IMR-90 (cell line): Measurements from ENCODE around the gene GSTA1. TPM values are rescaled to one million over a fixed set of nuclear protein-coding genes. Genes with fewer than 3 reads are reported as not detected.
"Not testable (repeated sequence)": the region's sequence is repeated elsewhere in the genome, so short reads cannot be mapped to it uniquely, and the experiment has no call there.

Source experiments
- ATAC-seq: fragments of 200-7000 bp; cut with Tn5 transposase; 2 replicates; pipeline ENCODE4 v1.9.1; 2020; ENCODE audit warnings: low read depth, mild to moderate bottlenecking, moderate library complexity
- BruUV-seq: library from RNA; stranded (reverse); fragments of 400-500 nt; replicated peaks from 2 replicates; lab custom pipeline; 2021; lab: Mats Ljungman, UMichigan
- CTCF ChIA-PET: fragments of 300-600 bp; formaldehyde crosslinking; extraction: SDS; loops from one replicate; lab custom pipeline; 2021; ENCODE audit warnings: antibody characterized with exemption; lab: Yijun Ruan, JAX
- POLR2A ChIA-PET: fragments of 300-600 bp; sonication (Branson Sonifier 250); formaldehyde crosslinking; loops from one replicate; lab custom pipeline; 2022; ENCODE audit warnings: antibody characterized with exemption; ENCODE audit not compliant: unreplicated experiment; lab: Charles Lee
- DNase-seq: peaks from one replicate; pipeline ENCODE4 v3.0.0; 2013
- H2AFZ ChIP-seq: replicated peaks from 2 replicates; pipeline ENCODE3; 2013; ENCODE audit warnings: low read length, mild to moderate bottlenecking; ENCODE audit not compliant: poor library complexity
- H2AK5ac ChIP-seq: 2 replicates; pipeline ENCODE4 v1.6.1; 2013; ENCODE audit warnings: low read depth, low read length, inconsistent platforms
- H2AK9ac ChIP-seq: replicated peaks from 2 replicates; pipeline ENCODE3; 2013; ENCODE audit warnings: mild to moderate bottlenecking, low read depth, low read length, moderate library complexity; ENCODE audit not compliant: poor library complexity
- H2BK120ac ChIP-seq: 2 replicates; pipeline ENCODE4 v1.6.1; 2013; ENCODE audit warnings: low read depth, low read length, inconsistent platforms
- H2BK15ac ChIP-seq: 3 replicates; pipeline ENCODE4 v1.6.1; 2013; ENCODE audit warnings: low read depth, low read length, inconsistent platforms
- H2BK20ac ChIP-seq: 2 replicates; pipeline ENCODE4 v1.6.1; 2013; ENCODE audit warnings: low read depth, mild to moderate bottlenecking, inconsistent platforms, low read length, moderate library complexity
- H2BK5ac ChIP-seq: 2 replicates; pipeline ENCODE4 v1.6.1; 2013; ENCODE audit warnings: mild to moderate bottlenecking, low read depth, low read length, inconsistent platforms; ENCODE audit not compliant: poor library complexity, severe bottlenecking
- H3K14ac ChIP-seq: replicated peaks from 2 replicates; pipeline ENCODE4 v1.6.1; 2013; ENCODE audit warnings: low read depth, low read length, inconsistent platforms
- H3K18ac ChIP-seq: 2 replicates; pipeline ENCODE4 v1.6.1; 2013; ENCODE audit warnings: low read depth, low read length, control low read depth
- H3K23ac ChIP-seq: 2 replicates; pipeline ENCODE4 v1.6.1; 2013; ENCODE audit warnings: low read depth, low read length, inconsistent platforms
- H3K27ac ChIP-seq: 2 replicates; pipeline ENCODE4 v1.5.1; 2013; ENCODE audit warnings: mild to moderate bottlenecking, control low read depth, low read length; ENCODE audit not compliant: insufficient read depth
- H3K27me3 ChIP-seq: 2 replicates; pipeline ENCODE4 v1.6.1; 2013; ENCODE audit warnings: low read length; ENCODE audit not compliant: control insufficient read depth, insufficient read depth
- H3K36me3 ChIP-seq: 2 replicates; pipeline ENCODE4 v1.6.1; 2013; ENCODE audit warnings: low read length, mixed read lengths; ENCODE audit not compliant: control insufficient read depth, insufficient read depth
- H3K4ac ChIP-seq: 2 replicates; pipeline ENCODE4 v1.6.1; 2013; ENCODE audit warnings: low read depth, low read length, inconsistent platforms
- H3K4me1 ChIP-seq: 2 replicates; pipeline ENCODE4 v1.6.1; 2013; ENCODE audit warnings: low read length, mixed read lengths; ENCODE audit not compliant: control insufficient read depth, insufficient read depth
- H3K4me2 ChIP-seq: 2 replicates; pipeline ENCODE4 v1.6.1; 2013; ENCODE audit warnings: low read depth, mild to moderate bottlenecking, control low read depth, low read length, moderate library complexity
- H3K4me3 ChIP-seq: 2 replicates; pipeline ENCODE4 v1.5.1; 2013; ENCODE audit warnings: low read depth, mild to moderate bottlenecking, control low read depth, low read length, moderate library complexity; ENCODE audit not compliant: insufficient read depth
- H3K56ac ChIP-seq: 2 replicates; pipeline ENCODE4 v1.6.1; 2013; ENCODE audit warnings: low read length, inconsistent platforms; ENCODE audit not compliant: insufficient read depth; ENCODE audit errors: extremely low read depth
- H3K79me1 ChIP-seq, 2 experiments: 2 replicates each; pipeline ENCODE4 v1.6.1; 2013; ENCODE audit warnings: low read length in 2 of 2, inconsistent platforms in 1 of 2, low read depth in 1 of 2
- H3K9ac ChIP-seq: 2 replicates; pipeline ENCODE4 v1.6.1; 2013; ENCODE audit warnings: low read depth, low read length, control low read depth
- H3K9me1 ChIP-seq: 2 replicates; pipeline ENCODE4 v1.6.1; 2013; ENCODE audit warnings: low read length, inconsistent platforms; ENCODE audit not compliant: insufficient read depth
- H3K9me3 ChIP-seq: 2 replicates; pipeline ENCODE4 v1.6.1; 2013; ENCODE audit warnings: low read length; ENCODE audit not compliant: control insufficient read depth, insufficient read depth
- H4K20me1 ChIP-seq: 2 replicates; pipeline ENCODE4 v1.6.1; 2013; ENCODE audit warnings: low read length, inconsistent platforms; ENCODE audit not compliant: insufficient read depth
- H4K5ac ChIP-seq: 2 replicates; pipeline ENCODE4 v1.6.1; 2013; ENCODE audit warnings: mild to moderate bottlenecking, low read depth, low read length, control low read depth
- H4K8ac ChIP-seq, 2 experiments: 2 replicates each; pipeline ENCODE4 v1.6.1; 2013; ENCODE audit warnings: low read depth in 2 of 2, low read length in 2 of 2, control low read depth in 1 of 2, inconsistent platforms in 1 of 2
- H4K91ac ChIP-seq: 2 replicates; pipeline ENCODE4 v1.6.1; 2013; ENCODE audit warnings: low read depth, low read length, inconsistent platforms; ENCODE audit not compliant: insufficient read depth
- CHD1 ChIP-seq: IDR thresholded peaks from 2 replicates; pipeline ENCODE4 v1.6.1; 2012; ENCODE audit warnings: low read depth, low read length, improper control_type of control experiment
- FOS ChIP-seq: fragments of 150-350 bp; IDR thresholded peaks from 2 replicates; pipeline ENCODE4 v1.6.1; 2016; ENCODE audit warnings: low read depth, low read length
- MAFK ChIP-seq: IDR thresholded peaks from 2 replicates; pipeline ENCODE4 v1.6.1; 2012; ENCODE audit warnings: low read depth, low read length, improper control_type of control experiment
- SMC3 ChIP-seq: fragments of 150-350 bp; IDR thresholded peaks from 2 replicates; pipeline ENCODE4 v1.6.1; 2016; ENCODE audit warnings: low read depth, mild to moderate bottlenecking, antibody characterized with exemption, low read length, moderate library complexity
- WGBS, 2 experiments: methylation state at CpG; one replicate each; pipeline versions ENCODE4 v1.1.5 to v1.1.7; 2013; ENCODE audit warnings: missing lambda C conversion rate in 2 of 2; ENCODE audit not compliant: insufficient read length in 1 of 2; ENCODE audit errors: extremely low coverage in 2 of 2; 5-methylcytosine and 5-hydroxymethylcytosine counted together
- dilution Hi-C: fragments of 300-500 bp; cut with HindIII; formaldehyde crosslinking; loops from one replicate; pipeline ENCODE4 v1.14.3; 2018; ENCODE audit warnings: low sequenced_read_pairs; ENCODE audit not compliant: unreplicated experiment
- in situ Hi-C: fragments of 300-500 bp; cut with MboI; formaldehyde crosslinking; loops from 3 replicates; pipeline ENCODE4 v1.14.3; 2019; ENCODE audit warnings: low sequenced_read_pairs, inconsistent platforms, mixed read lengths
- intact Hi-C: fragments of 100-400 bp; cut with micrococcal nuclease; formaldehyde crosslinking; loops from 2 replicates; pipeline ENCODE4 v1.10.0; 2022
- polyA plus RNA-seq, 3 experiments: library from polyadenylated mRNA; depleted of rRNA; stranded (reverse); fragments of >200 nt; gene quantifications; 2 replicates each; pipeline ENCODE4 v1.2.3, GENCODE V29; 2012; ENCODE audit warnings: low replicate concordance in 1 of 3
- total RNA-seq: library from RNA; depleted of rRNA; stranded (reverse); fragments of >200 nt; gene quantifications from 2 replicates; pipeline ENCODE4 v1.2.3, GENCODE V29; 2012
- TF ChIP-seq, protein P1 (sequence below): fragments of 150-350 bp; IDR thresholded peaks from 2 replicates; pipeline ENCODE4 v1.6.1; 2016; ENCODE audit warnings: low read depth, mild to moderate bottlenecking, low read length, moderate library complexity, borderline replicate concordance

The GSTA1 gene
- total and polyA plus RNA-seq, 2 of the 4 experiments (the other 2 are of a cell fraction): 0.18 to 0.31 TPM

DNA sequence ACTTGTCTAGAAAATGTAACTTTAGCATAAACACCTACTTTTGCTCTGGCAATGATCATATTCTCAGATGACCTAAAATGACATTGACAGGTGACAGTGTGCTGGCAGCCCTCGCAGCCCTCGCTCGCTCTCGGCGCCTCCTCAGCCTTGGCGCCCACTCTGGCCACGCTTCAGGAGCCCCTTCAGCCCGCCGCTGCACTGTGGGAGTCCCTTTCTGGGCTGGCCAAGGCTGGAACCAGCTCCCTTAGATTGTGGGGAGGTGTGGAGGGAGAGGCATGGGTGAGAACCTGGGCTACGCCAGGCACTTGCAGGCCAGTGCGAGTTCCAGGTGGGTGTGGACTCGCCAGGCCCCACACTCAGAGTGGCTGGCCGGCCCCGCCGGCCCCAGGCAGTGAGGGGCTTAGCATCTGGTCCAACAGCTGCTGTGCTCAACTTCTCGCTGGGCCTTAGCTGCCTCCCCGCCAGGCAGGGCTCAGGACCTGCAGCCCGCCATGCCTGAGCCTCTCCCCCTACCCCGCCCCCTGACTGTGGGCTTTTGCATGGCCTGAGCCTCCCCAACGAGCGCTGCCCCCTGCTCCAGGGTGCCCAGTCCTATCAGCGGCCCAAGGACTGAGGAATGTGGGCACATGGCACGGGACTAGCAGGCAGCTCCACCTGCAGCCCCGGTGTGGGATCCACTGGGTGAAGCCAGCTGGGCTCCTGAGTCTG lies 17.2 kb downstream of the GSTA1 start:
- Histone ChIP-seq H3K27me3 (no peaks in the 10 kb centered on the region), H3K18ac (no peak overlapping the region), H2BK5ac (no peak overlapping the region), H3K4ac (no peak overlapping the region), H4K8ac (no peak overlapping the region), H2BK120ac (no peak overlapping the region), H3K4me2 (no peak overlapping the region), H3K4me1 (peaks cover 9% of the 10 kb centered on the region), H4K20me1 (no peaks in the 10 kb centered on the region), H4K91ac (no peak overlapping the region), H3K23ac (no peak overlapping the region), H3K4me3 (no peak overlapping the region), H3K14ac (no peak overlapping the region), H3K27ac (no peak overlapping the region), H3K9me1 (peaks cover 8% of the 10 kb centered on the region), H2BK15ac (no peak overlapping the region), H3K9me3 (no peaks in the 10 kb centered on the region), H3K36me3 (no peaks in the 10 kb centered on the region), H2BK20ac (no peak overlapping the region), H3K56ac (no peak overlapping the region), H4K5ac (no peak overlapping the region), H3K79me1 (no peaks in the 10 kb centered on the region), H2AK9ac (no peak overlapping the region), H3K9ac (no peak overlapping the region), H2AK5ac (no peak overlapping the region), H2AFZ (no peak overlapping the region)
- POLR2A ChIA-PET: no interaction called here
- CTCF ChIA-PET: no interaction called here
- WGBS, 2 experiments: 89% methylated on average over 3 of the region's 24 CpGs; no CpG with 5 or more reads in 1 of the 2 experiments
- in situ Hi-C loops: loop anchor here (5.0 kb wide), 1 partner anchor 41 kb away; no protein-coding TSS in a partner anchor
- intact Hi-C loops: loop anchor here (1.0 kb wide), 1 partner anchor 40 kb away; no protein-coding TSS in a partner anchor
- dilution Hi-C loops: no loop called here
- TF ChIP-seq MAFK: no peak
- no peak for TF ChIP-seq FOS
- TF ChIP-seq SMC3: no peak
- TF ChIP-seq, protein P1, sequence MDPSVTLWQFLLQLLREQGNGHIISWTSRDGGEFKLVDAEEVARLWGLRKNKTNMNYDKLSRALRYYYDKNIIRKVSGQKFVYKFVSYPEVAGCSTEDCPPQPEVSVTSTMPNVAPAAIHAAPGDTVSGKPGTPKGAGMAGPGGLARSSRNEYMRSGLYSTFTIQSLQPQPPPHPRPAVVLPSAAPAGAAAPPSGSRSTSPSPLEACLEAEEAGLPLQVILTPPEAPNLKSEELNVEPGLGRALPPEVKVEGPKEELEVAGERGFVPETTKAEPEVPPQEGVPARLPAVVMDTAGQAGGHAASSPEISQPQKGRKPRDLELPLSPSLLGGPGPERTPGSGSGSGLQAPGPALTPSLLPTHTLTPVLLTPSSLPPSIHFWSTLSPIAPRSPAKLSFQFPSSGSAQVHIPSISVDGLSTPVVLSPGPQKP: no peak
- no peak for TF ChIP-seq CHD1
- ATAC-seq (no peak), DNase-seq (no peak)
- no TSS peak for BruUV-seq

GRCh38 chr6:52782696-52783274 lies 20.8 kb downstream of the GSTA1 start:
- dilution Hi-C loops, H3K9ac ChIP-seq: not testable (repeated sequence)

More at GRCh38 chr6:52782696-52783274, 20.8 kb downstream of the GSTA1 start:
- H3K4me1 ChIP-seq, BruUV-seq, H4K91ac ChIP-seq, H3K56ac ChIP-seq, in situ Hi-C loops, H2BK120ac ChIP-seq, intact Hi-C loops, H3K23ac ChIP-seq, H3K79me1 ChIP-seq, H4K20me1 ChIP-seq, H2BK20ac ChIP-seq, H4K5ac ChIP-seq, ATAC-seq, H3K4me3 ChIP-seq, H2AFZ ChIP-seq, H3K14ac ChIP-seq, H3K4ac ChIP-seq, CTCF ChIA-PET, H4K8ac ChIP-seq, H2AK9ac ChIP-seq, DNase-seq, H3K9me1 ChIP-seq, H2BK15ac ChIP-seq, H3K27me3 ChIP-seq, POLR2A ChIA-PET, H3K27ac ChIP-seq, H2AK5ac ChIP-seq, H3K36me3 ChIP-seq, H2BK5ac ChIP-seq, H3K4me2 ChIP-seq, H3K18ac ChIP-seq, H3K9me3 ChIP-seq: not testable (repeated sequence)
- WGBS, 2 experiments: no CpG with 5 or more reads among the region's 3 CpGs
